ENCODE measurements around the gene SKOR2. TPM values are rescaled to one million over a fixed set of nuclear protein-coding genes. Genes with fewer than 3 reads are reported as not detected.

Gene SKOR2
- total and polyA plus RNA-seq, 4 donors: 0.55 to 5.9 (median 3.2) TPM

GRCh38 chr18:47260924-47261701, 9.7 kb upstream of the SKOR2 start:
- peaks cover 40% of the 10 kb centered on the region for H3K4me1 ChIP-seq (ENCODE audit: control insufficient read depth, insufficient read depth, low read length)
- no peak overlapping the region for H3K4me3 ChIP-seq (ENCODE audit: low read depth, low read length)
- H3K36me3 ChIP-seq (ENCODE audit: control insufficient read depth, insufficient read depth, low read length): no peaks in the 10 kb centered on the region
- H3K27me3 ChIP-seq (ENCODE audit: control insufficient read depth, insufficient read depth, low read length): peaks cover 87% of the 10 kb centered on the region
- H3K27ac ChIP-seq (ENCODE audit: low read depth, low read length): no peak overlapping the region
- 2% methylated on average over 49 of the region's 64 CpGs for WGBS (ENCODE audit: insufficient coverage)
- DNase-seq (ENCODE audit: low read depth in 4 of 6, low spot score in 6 of 6): no peak
- no peaks in the 10 kb centered on the region for H3K9me3 ChIP-seq (ENCODE audit: control insufficient read depth, insufficient read depth, low read length)

- peaks cover 87% of the 10 kb centered on the region for H3K27me3 ChIP-seq (ENCODE audit: control insufficient read depth, insufficient read depth, low read length)
- H3K4me3 ChIP-seq (ENCODE audit: low read depth, low read length): no peak overlapping the region
- H3K9me3 ChIP-seq (ENCODE audit: control insufficient read depth, insufficient read depth, low read length): no peaks in the 10 kb centered on the region
- H3K27ac ChIP-seq (ENCODE audit: low read depth, low read length): no peak overlapping the region
- 3% methylated on average over 24 of the region's 38 CpGs for WGBS (ENCODE audit: insufficient coverage)
- DNase-seq (ENCODE audit: low read depth in 4 of 6, low spot score in 6 of 6): peak in 2 of 6 donors; percentile 63 to 81
- no peaks in the 10 kb centered on the region for H3K36me3 ChIP-seq (ENCODE audit: control insufficient read depth, insufficient read depth, low read length)
- H3K4me1 ChIP-seq (ENCODE audit: control insufficient read depth, insufficient read depth, low read length): peaks cover 40% of the 10 kb centered on the region
These were observed 8.9 kb upstream of the SKOR2 start for GRCh38 chr18:47260120-47260923.

GRCh38 chr18:47254341-47254939, 3.0 kb upstream of the SKOR2 start:
- Histone ChIP-seq H3K36me3 (ENCODE audit: control insufficient read depth, insufficient read depth, low read length) (no peaks in the 10 kb centered on the region), H3K9me3 (ENCODE audit: control insufficient read depth, insufficient read depth, low read length) (no peaks in the 10 kb centered on the region), H3K27ac (ENCODE audit: low read depth, low read length) (no peak overlapping the region), H3K4me3 (ENCODE audit: low read depth, low read length) (no peak overlapping the region), H3K27me3 (ENCODE audit: control insufficient read depth, insufficient read depth, low read length) (peaks cover 87% of the 10 kb centered on the region), H3K4me1 (ENCODE audit: control insufficient read depth, insufficient read depth, low read length) (peaks cover 20% of the 10 kb centered on the region)
- peak in 2 of 6 donors; percentile 65 to 74 for DNase-seq (ENCODE audit: low read depth in 4 of 6, low spot score in 6 of 6)
- WGBS (ENCODE audit: insufficient coverage): 7% methylated on average over 29 of the region's 31 CpGs

- Histone ChIP-seq H3K27ac (ENCODE audit: low read depth, low read length) (no peak overlapping the region), H3K27me3 (ENCODE audit: control insufficient read depth, insufficient read depth, low read length) (peaks cover 88% of the 10 kb centered on the region), H3K4me3 (ENCODE audit: low read depth, low read length) (no peak overlapping the region), H3K4me1 (ENCODE audit: control insufficient read depth, insufficient read depth, low read length) (peaks cover 25% of the 10 kb centered on the region), H3K9me3 (ENCODE audit: control insufficient read depth, insufficient read depth, low read length) (no peaks in the 10 kb centered on the region), H3K36me3 (ENCODE audit: control insufficient read depth, insufficient read depth, low read length) (no peaks in the 10 kb centered on the region)
- 12% methylated on average over 3 of the region's 11 CpGs for WGBS (ENCODE audit: insufficient coverage)
- DNase-seq (ENCODE audit: low read depth in 4 of 6, low spot score in 6 of 6): no peak
These were observed 1.7 kb upstream of the SKOR2 start for GRCh38 chr18:47253101-47253654.

GRCh38 chr18:47250391-47251046, 941 bp downstream of the SKOR2 start:
- WGBS (ENCODE audit: insufficient coverage): 3% methylated on average over 22 of the region's 26 CpGs
- H3K9me3 ChIP-seq (ENCODE audit: control insufficient read depth, insufficient read depth, low read length): peaks cover under 1% of the 10 kb centered on the region

GRCh38 chr18:47249314-47249981, 2.0 kb downstream of the SKOR2 start:
- Histone ChIP-seq H3K4me3 (ENCODE audit: low read depth, low read length) (no peak overlapping the region), H3K27ac (ENCODE audit: low read depth, low read length) (no peak overlapping the region), H3K27me3 (ENCODE audit: control insufficient read depth, insufficient read depth, low read length) (peaks cover 86% of the 10 kb centered on the region), H3K4me1 (ENCODE audit: control insufficient read depth, insufficient read depth, low read length) (peaks cover 26% of the 10 kb centered on the region), H3K36me3 (ENCODE audit: control insufficient read depth, insufficient read depth, low read length) (no peaks in the 10 kb centered on the region), H3K9me3 (ENCODE audit: control insufficient read depth, insufficient read depth, low read length) (peaks cover 3% of the 10 kb centered on the region)
- 0% methylated on average over 2 of the region's 7 CpGs for WGBS (ENCODE audit: insufficient coverage)
- peak in 2 of 6 donors; percentile 45 to 66 for DNase-seq (ENCODE audit: low read depth in 4 of 6, low spot score in 6 of 6)

More at GRCh38 chr18:47250391-47251046, 941 bp downstream of the SKOR2 start:
- peaks cover 87% of the 10 kb centered on the region for H3K27me3 ChIP-seq (ENCODE audit: control insufficient read depth, insufficient read depth, low read length)
- H3K4me3 ChIP-seq (ENCODE audit: low read depth, low read length): no peak overlapping the region
- H3K36me3 ChIP-seq (ENCODE audit: control insufficient read depth, insufficient read depth, low read length): no peaks in the 10 kb centered on the region
- peaks cover 27% of the 10 kb centered on the region for H3K4me1 ChIP-seq (ENCODE audit: control insufficient read depth, insufficient read depth, low read length)
- DNase-seq (ENCODE audit: low read depth in 4 of 6, low spot score in 6 of 6): peak in 1 of 6 donors; percentile 61
- H3K27ac ChIP-seq (ENCODE audit: low read depth, low read length): no peak overlapping the region

GRCh38 chr18:47248604-47249313, 2.7 kb downstream of the SKOR2 start:
- DNase-seq (ENCODE audit: low read depth in 4 of 6, low spot score in 6 of 6): peak in 1 of 6 donors; percentile 56
- peaks cover 3% of the 10 kb centered on the region for H3K9me3 ChIP-seq (ENCODE audit: control insufficient read depth, insufficient read depth, low read length)
- H3K4me3 ChIP-seq (ENCODE audit: low read depth, low read length): no peak overlapping the region
- H3K27ac ChIP-seq (ENCODE audit: low read depth, low read length): no peak overlapping the region
- peaks cover 83% of the 10 kb centered on the region for H3K27me3 ChIP-seq (ENCODE audit: control insufficient read depth, insufficient read depth, low read length)
- H3K36me3 ChIP-seq (ENCODE audit: control insufficient read depth, insufficient read depth, low read length): no peaks in the 10 kb centered on the region
- 6% methylated on average over 60 of the region's 62 CpGs for WGBS (ENCODE audit: insufficient coverage)
- peaks cover 21% of the 10 kb centered on the region for H3K4me1 ChIP-seq (ENCODE audit: control insufficient read depth, insufficient read depth, low read length)

- Histone ChIP-seq H3K4me1 (ENCODE audit: control insufficient read depth, insufficient read depth, low read length) (peaks cover 21% of the 10 kb centered on the region), H3K9me3 (ENCODE audit: control insufficient read depth, insufficient read depth, low read length) (peaks cover 3% of the 10 kb centered on the region), H3K4me3 (ENCODE audit: low read depth, low read length) (no peak overlapping the region), H3K27ac (ENCODE audit: low read depth, low read length) (no peak overlapping the region), H3K36me3 (ENCODE audit: control insufficient read depth, insufficient read depth, low read length) (no peaks in the 10 kb centered on the region), H3K27me3 (ENCODE audit: control insufficient read depth, insufficient read depth, low read length) (peaks cover 77% of the 10 kb centered on the region)
- WGBS (ENCODE audit: insufficient coverage): 4% methylated on average over 61 of the region's 61 CpGs
- no peak for DNase-seq (ENCODE audit: low read depth in 4 of 6, low spot score in 6 of 6)
These were observed 3.3 kb downstream of the SKOR2 start for GRCh38 chr18:47248115-47248603.

Measured in spinal cord (tissue), 10 donors.